Body of pancreas (tissue), 4 donors: ENCODE measurements around the gene CLGN. TPM values are rescaled to one million over a fixed set of nuclear protein-coding genes. Genes with fewer than 3 reads are reported as not detected.

Experiments used
- ATAC-seq: fragments of 150-250 bp; one replicate; pipeline ENCODE4 v1.9.1; 2016
- DNase-seq, 4 donors: peaks; one replicate each; pipeline ENCODE4 v3.0.0-alpha.2; 2019
- H3K27ac ChIP-seq, 4 donors: fragments of 200-600 bp; sonication (generic); 1 replicate in 3 of 4; 2 replicates in 1 of 4; pipeline versions ENCODE4 v1.5.1 to v1.6.1; 2016 to 2019; ENCODE audit warnings: mild to moderate bottlenecking in 1 of 4, mixed read lengths in 1 of 4, moderate library complexity in 1 of 4
- H3K27me3 ChIP-seq, 2 donors: fragments of 200-600 bp; sonication (generic); one replicate each; pipeline ENCODE4 v1.6.0; 2016; ENCODE audit warnings: mild to moderate bottlenecking in 1 of 2
- H3K36me3 ChIP-seq, 2 donors: fragments of 200-600 bp; sonication (generic); replicated peaks in 1 of 2; 2 replicates each; pipeline ENCODE4 v1.5.1; 2016; ENCODE audit warnings: low read depth in 2 of 2; ENCODE audit not compliant: insufficient read depth in 1 of 2
- H3K4me1 ChIP-seq: fragments of 200-600 bp; sonication (generic); one replicate; pipeline ENCODE4 v1.6.0; 2016
- H3K4me3 ChIP-seq, 2 donors: fragments of 200-600 bp; sonication (generic); 1 replicate in 1 of 2; 2 replicates in 1 of 2; pipeline ENCODE4 v1.5.1; 2016 to 2019
- H3K9me3 ChIP-seq, 3 donors: fragments of 200-600 bp; sonication (generic); 1 replicate in 2 of 3; 2 replicates in 1 of 3; pipeline ENCODE4 v1.5.1; 2016
- CTCF ChIP-seq, 7 experiments: fragments of 450-650 bp in 4 of 7; fragments of 200-600 bp in 3 of 7; sonication (generic) in 3 of 7; IDR thresholded peaks; one replicate each; pipeline ENCODE4 v1.5.1; 2016 to 2019; ENCODE audit warnings: antibody characterized with exemption in 7 of 7
- POLR2A ChIP-seq, 3 donors: fragments of 450-650 bp; IDR thresholded peaks; one replicate each; pipeline ENCODE4 v1.6.1; 2016; ENCODE audit warnings: antibody characterized with exemption in 3 of 3, mild to moderate bottlenecking in 2 of 3
- WGBS, 2 donors: methylation state at CpG; one replicate each; pipeline ENCODE4 v1.1.5; 2017; 5-methylcytosine and 5-hydroxymethylcytosine counted together
- intact Hi-C: fragments of 100-400 bp; cut with DNase I; formaldehyde crosslinking; loops from one replicate; pipeline ENCODE4 v1.15.1; 2023
- total RNA-seq, 2 donors: library from RNA; depleted of rRNA; stranded (reverse); fragments of >200 nt; gene quantifications; one replicate each; pipeline ENCODE4 v1.1.0, GENCODE V29; 2016

Gene CLGN
- total RNA-seq, 2 donors from 2014 or later = 1.3 to 2.3 TPM

GRCh38 chr4:140408974-140409373, 18.5 kb downstream of the CLGN start:
- Histone ChIP-seq H3K4me3 (no peak overlapping the region), H3K9me3 (no peaks in the 10 kb centered on the region), H3K36me3 (no peaks in the 10 kb centered on the region), H3K27ac (no peak overlapping the region), H3K4me1 (no peaks in the 10 kb centered on the region), H3K27me3 (no peaks in the 10 kb centered on the region)
- no peak for TF ChIP-seq CTCF (IDR thresholded peaks at IDR 0.05)
- TF ChIP-seq POLR2A (IDR thresholded peaks at IDR 0.05) = no peak
- ATAC-seq (no peak), DNase-seq (no peak)
- intact Hi-C loops = no loop called here
- WGBS, 2 donors = 87 to 95% methylated on average over 1 of the region's 1 CpG

- no peaks in the 10 kb centered on the region for H3K27me3 ChIP-seq
- no peak for DNase-seq
- H3K4me3 ChIP-seq = no peak overlapping the region
- TF ChIP-seq CTCF (IDR thresholded peaks at IDR 0.05) = no peak
- no peak for TF ChIP-seq POLR2A (IDR thresholded peaks at IDR 0.05)
- H3K9me3 ChIP-seq = no peaks in the 10 kb centered on the region
- ATAC-seq = no peak
- H3K36me3 ChIP-seq = no peaks in the 10 kb centered on the region
- H3K27ac ChIP-seq = no peak overlapping the region
- H3K4me1 ChIP-seq = no peaks in the 10 kb centered on the region
- intact Hi-C loops = no loop called here
These were observed 21.2 kb downstream of the CLGN start for GRCh38 chr4:140406292-140406691.

GRCh38 chr4:140400111-140400510, 27.3 kb downstream of the CLGN start:
- TF ChIP-seq POLR2A (IDR thresholded peaks at IDR 0.05) = no peak
- TF ChIP-seq CTCF (IDR thresholded peaks at IDR 0.05) = no peak
- H3K27me3 ChIP-seq = no peaks in the 10 kb centered on the region
- H3K9me3 ChIP-seq = no peaks in the 10 kb centered on the region
- WGBS, 2 donors = 74 to 83% methylated on average over 2 of the region's 2 CpGs
- H3K36me3 ChIP-seq = no peaks in the 10 kb centered on the region
- ATAC-seq (no peak), DNase-seq (no peak)
- no peaks in the 10 kb centered on the region for H3K4me1 ChIP-seq
- intact Hi-C loops = no loop called here
- H3K27ac ChIP-seq = no peak overlapping the region
- H3K4me3 ChIP-seq = no peak overlapping the region

- H3K4me1 ChIP-seq = no peaks in the 10 kb centered on the region
- DNase-seq = no peak
- no peaks in the 10 kb centered on the region for H3K36me3 ChIP-seq
- 59 to 76% methylated on average over 5 of the region's 5 CpGs for WGBS, 2 donors
- TF ChIP-seq POLR2A (IDR thresholded peaks at IDR 0.05) = no peak
- no peak for TF ChIP-seq CTCF (IDR thresholded peaks at IDR 0.05)
- intact Hi-C loops = no loop called here
- H3K27ac ChIP-seq = no peak overlapping the region
- ATAC-seq = no peak
- H3K27me3 ChIP-seq = no peaks in the 10 kb centered on the region
- no peaks in the 10 kb centered on the region for H3K9me3 ChIP-seq
- no peak overlapping the region for H3K4me3 ChIP-seq
These were observed 31.8 kb downstream of the CLGN start for GRCh38 chr4:140395668-140396067.

- 72 to 86% methylated on average over 1 of the region's 1 CpG for WGBS, 2 donors
- DNase-seq (no peak), ATAC-seq (no peak)
- H3K27ac ChIP-seq = no peak overlapping the region
- H3K9me3 ChIP-seq = no peaks in the 10 kb centered on the region
- H3K4me3 ChIP-seq = no peak overlapping the region
- H3K36me3 ChIP-seq = no peaks in the 10 kb centered on the region
- H3K4me1 ChIP-seq = no peaks in the 10 kb centered on the region
- TF ChIP-seq CTCF (IDR thresholded peaks at IDR 0.05) (no peak), POLR2A (IDR thresholded peaks at IDR 0.05) (no peak)
- H3K27me3 ChIP-seq = no peaks in the 10 kb centered on the region
- intact Hi-C loops = no loop called here
These were observed 39.4 kb downstream of the CLGN start for GRCh38 chr4:140388015-140388414.
